Activated CD4-positive, alpha-beta T cell treated with anti-CD3 and anti-CD28 coated beads for 24 hours (primary cell): Measurements from ENCODE around the gene MSI1.
"Not testable (repeated sequence)": the region's sequence is repeated elsewhere in the genome, so short reads cannot be mapped to it uniquely, and the experiment has no call there.

Experiments
- DNase-seq, 2 donors: peaks; one replicate each; pipeline ENCODE4 v3.0.0-alpha.2; 2020; ENCODE audit warnings: low read depth in 2 of 2

MSI1 gene

DNA sequence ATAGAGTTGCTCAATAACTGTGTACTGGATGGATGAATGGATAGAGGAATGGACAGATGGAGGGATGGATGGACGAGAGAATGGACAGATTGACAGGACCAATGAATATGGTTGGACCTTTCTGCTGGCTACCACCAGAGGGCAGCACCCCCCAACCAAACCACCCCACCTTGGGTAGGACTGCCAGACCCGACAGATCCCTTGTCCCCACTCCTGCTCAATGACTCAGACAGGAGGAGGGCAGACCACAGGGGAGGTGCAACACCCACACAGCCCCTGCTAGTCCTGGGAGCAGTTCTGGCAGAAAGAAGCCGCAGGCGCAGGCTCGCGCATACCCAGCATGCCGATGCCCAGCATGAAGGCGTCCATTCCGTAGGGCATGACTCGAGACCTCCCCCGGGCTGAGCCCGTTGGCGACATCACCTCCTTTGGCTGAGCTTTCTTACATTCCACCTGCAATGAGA, 12.4 kb downstream of the MSI1 start:
- DNase-seq, result peak; percentile 61 to 73

DNA sequence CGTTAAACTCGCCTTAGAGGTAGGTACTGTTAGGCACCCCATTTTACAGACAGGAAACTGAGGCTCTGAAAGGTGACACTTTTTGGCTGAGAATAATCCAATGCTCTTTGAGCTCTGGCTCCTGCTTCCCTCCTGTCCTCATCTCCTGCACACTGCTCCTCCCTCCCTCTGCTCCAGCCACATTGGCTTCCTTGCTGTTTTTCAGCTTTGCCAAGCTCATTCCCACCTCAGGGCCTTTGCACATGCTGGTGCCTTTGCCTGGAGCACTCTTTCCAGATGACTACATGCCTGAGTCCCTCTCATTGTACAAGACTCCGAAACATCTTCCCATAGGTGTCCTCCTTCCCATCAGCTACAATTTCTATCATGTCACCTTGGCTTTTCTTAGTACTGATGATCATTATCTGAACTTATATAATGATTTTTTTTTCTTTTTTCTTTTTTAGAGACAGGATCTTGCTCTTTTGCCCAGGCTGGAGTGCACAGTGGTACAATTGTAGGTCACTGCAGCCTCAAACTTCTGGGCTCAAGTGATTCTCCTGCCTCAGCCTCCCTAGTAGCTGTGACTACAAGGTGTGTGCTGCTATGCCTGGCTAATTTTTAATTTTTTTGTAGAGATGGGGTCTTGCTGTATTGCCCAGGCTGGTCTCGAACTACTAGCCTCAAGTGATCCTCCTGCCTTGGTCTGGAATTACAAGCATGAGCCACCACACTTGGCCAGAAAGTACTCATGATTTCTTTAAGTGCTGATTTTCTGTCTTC, 15.2 kb downstream of the MSI1 start:
- no peak for DNase-seq

DNA sequence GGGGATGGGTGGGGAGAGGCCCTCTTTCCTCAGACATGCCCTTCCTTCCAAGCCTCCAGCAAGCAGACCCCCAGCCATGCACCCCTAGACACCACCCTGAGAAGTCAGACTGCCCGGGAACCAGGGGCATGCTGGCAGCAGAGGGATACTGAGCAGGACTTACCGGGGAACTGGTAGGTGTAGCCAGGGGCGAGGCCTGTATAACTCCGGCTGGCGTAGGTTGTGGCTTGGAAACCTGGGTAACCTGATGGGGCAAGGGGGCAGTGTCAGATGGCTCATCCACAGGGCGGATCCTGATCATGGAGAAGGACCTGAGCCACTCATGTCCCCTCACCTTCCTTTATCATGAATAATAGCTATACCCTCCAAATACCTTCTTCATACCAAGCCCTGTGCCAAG, 15.8 kb downstream of the MSI1 start:
- DNase-seq, result no peak

DNA sequence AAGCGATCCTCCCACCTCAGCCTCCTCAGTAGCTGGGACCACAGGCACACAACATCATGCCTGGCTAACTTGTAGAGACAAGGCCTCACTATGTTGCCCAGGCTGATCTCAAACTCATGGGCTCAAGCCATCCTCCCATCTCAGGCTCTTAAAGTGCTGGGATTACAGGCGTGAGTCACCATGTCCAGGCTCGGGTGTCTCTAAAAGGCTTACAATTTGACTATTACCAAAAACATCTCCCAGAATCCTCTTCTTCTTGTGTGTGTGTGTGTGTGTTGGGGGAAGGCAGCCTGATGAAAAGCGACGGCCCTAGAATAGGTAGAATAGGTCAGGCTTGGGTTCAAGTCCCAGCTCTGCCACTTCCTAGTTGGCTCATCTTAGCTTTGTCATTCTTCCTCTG, 16.8 kb downstream of the MSI1 start:
- no peak for DNase-seq

DNA sequence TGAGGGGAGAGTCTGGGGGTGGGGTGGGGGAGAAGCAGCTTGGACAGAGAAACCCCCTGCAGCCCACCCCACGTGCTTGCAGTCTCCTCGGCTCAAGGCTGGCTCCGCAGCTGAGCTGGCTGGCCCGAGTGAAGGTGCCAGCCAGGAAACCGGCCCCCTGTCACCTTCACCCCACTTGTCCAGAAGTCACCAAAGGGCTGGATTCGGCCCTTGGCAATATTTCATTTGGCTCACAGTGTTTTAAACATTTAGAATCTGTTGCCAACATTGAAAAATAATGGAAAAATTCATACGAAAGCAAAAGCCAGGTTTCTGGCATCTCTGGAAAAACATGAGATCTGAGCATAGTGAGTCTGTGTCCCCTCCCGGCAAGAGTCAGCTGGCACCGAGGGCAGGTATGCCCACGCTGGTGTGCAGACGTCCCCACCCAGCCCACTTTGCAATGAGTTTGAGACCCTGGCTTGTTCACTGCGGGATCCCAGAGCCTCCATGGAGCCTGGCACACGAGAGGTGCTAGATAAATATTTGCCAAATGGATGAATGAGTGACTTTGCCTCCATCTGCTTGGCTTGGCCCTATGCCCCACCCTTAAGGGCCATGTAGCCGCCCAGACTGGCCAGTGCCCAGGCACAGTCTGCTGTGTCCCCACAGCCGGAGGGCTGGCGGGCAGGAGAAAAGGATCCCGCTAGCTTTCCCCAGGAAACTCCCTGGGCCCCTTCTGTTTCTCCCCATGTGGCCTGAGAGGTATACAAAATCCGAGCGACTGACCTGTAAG, 18.2 kb downstream of the MSI1 start:
- no peak for DNase-seq

DNA sequence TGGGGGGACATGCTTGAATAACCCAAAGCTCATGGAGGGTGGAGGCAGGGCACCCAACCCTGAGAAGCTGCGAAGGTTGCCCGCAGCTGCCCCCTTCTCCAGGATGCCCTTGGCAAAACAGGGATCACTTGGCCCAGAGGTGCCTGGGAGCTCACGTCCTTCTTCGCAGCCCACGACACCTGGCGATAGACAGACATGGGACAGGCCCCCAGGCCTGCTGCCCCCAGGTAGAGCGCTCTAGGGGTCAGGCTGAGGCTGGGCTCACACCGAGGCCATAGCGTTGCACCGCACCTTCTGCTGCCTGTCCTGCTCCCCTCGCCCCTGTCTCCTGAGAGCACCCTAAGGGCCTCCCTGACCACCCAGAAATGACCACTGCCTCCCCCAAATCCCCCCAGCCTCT, 21.2 kb downstream of the MSI1 start:
- no peak for DNase-seq

DNA sequence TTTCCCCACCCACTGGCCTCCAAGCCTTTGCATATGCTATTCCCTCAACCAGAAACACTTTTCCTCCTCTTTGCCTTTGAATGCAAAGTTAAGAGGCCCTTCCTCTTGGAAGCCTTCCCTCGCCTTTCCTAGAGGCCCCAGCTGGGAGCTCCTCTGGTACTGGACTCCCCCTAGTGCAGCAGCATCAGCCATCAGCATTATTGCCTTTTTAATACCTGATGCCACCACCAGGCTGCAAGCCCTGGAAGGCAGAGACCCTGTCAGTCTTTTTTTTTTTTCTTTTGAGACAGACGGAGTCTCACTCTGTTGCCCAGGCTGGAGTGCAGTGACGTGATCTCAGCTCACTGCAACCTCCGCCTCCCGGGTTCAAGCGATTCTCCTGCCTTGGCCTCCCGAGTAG, 22.3 kb downstream of the MSI1 start:
- no peak for DNase-seq

DNA sequence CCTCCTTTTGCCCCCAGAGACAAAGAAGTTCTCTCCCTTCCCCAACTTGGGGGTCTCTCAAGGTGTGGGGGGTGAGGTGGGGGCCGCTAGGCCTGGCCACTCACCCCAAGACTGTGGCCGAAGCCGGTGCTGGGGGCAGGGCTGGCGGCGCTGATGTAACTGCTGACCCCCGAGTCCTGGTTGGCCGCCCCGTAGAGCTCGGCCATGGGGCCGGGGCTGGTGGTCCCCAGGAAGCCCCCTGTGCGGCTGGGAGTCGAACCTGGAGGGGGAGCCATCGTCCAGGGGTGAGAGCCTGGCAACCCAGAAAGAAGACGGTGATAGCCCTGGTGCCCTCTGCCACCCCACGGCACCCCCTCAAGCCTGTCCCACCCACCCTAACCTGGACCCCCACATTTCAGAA, 22.9 kb downstream of the MSI1 start:
- no peak for DNase-seq

DNA sequence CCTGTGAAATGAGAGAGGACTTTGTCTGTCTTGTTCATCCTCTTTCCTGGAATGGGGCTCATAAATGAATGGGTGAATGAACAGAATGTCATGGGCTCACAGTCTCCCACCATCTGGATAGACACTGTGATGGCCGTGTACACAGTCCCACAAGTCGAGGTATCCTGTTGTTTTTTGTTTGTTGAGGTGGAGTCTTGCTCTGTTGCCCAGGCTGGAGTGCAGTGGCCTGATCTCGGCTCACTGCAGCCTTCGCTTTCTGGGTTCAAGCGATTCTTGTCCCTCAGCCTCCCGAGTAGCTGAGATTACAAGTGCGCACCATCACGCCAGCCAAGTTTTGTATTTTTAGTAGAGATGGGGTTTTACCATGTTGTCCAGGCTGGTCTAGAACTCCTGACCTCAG, 25.3 kb downstream of the MSI1 start:
- DNase-seq, result no peak

DNA sequence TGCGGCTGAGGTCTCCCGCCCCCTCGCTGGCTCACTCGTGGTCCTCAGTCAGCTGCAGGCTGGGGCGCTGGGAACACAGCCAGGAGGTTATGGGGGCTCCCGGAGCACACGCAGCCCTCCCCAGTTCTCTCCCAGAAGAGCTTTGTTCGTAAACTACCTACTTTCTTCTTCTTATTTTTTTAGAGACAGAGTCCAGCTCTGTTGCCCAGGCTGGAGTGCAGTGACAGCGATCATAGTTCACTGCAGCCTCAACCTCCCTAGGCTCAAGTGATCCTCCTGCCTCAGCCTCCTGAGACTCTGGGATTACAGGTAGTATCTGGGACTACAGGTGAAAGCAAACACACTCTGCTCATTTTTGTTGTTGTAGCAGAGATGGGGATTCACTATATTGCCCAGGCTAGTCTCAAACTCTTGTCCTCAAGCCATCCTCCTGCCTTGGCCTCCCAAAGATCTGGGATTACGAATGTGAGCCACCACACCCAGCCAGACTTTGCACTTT, 25.9 kb downstream of the MSI1 start:
- DNase-seq, result no peak

DNA sequence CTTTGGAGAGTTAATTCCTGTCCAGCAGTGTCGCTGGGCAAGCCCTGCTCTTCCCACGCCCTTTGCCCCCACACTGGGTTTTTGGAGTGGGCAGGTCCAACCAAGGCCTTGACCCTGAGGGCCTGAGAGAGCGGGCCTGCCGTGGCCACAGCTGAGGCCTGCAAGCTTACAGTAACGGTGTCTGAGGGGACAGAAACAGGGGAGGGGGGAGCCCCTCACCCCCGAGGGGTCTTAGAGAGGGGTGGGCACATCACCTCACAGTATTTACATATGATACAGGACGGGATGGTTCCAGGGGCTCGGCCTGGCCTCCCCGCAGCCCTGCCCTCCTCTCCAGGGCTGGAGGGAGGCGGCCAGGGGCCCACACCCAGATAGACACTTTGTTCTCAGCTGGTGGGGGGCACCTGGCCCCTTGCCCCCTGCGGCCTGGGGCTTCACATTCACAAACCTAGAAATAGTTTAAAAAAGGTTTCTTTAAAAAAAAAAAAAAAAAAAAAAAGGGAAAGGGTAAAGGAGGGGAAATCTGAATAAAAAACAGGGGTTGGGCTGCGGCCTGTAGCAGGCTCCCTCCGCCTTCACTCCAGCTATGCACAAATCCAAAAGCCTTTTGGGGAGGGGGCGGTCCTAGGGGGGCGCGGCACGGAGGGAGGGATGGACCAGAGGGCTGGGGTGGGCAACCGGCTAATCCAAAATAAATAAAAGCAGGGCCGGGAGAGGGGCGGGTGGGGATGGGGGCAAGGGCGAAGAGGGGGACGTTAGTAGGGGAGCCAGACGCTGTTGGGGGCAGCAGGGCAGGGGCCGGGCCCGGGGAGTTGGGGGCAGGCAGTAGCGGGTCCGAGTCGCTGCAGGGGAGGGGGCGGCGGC, 26.6 kb downstream of the MSI1 start:
- no peak for DNase-seq

DNA sequence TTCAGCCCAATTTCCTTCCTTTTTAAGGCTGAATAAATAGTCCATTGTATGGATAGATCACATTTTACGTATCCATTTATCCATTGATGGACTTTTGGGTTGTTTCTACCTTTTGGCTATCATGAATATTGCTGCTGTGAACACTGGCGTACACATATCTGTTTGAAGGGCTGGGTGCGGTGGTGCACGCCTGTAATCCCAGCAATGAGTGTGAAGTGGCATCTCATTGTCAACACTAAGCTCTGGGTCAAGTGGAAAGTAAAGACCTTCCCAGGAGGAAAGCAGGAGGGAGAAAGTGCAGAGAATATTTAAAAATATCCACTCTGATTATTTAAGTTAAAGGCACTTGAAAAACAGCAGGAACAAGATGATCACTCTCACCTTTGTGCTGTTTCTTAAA, 29.7 kb downstream of the MSI1 start:
- no peak for DNase-seq

DNA sequence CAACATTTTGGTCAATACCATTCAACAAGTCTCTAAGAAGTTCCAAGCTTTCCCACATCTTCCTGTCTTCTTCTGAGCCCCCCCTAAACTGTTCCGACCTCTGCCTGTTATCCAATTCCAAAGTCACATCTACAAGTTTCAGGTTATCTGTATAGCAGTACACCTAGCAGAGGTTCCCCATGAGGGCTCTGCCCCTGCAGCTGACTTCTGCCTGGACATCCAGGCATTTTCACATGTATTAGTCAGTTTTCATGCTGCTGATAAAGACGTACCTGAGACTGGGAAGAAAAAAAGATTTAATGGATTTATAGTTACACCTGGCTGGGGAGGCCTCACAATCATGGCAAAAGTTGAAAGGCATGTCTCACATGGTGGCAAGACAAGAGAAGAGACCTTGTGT, 31.2 kb downstream of the MSI1 start:
- DNase-seq, result no peak

DNA sequence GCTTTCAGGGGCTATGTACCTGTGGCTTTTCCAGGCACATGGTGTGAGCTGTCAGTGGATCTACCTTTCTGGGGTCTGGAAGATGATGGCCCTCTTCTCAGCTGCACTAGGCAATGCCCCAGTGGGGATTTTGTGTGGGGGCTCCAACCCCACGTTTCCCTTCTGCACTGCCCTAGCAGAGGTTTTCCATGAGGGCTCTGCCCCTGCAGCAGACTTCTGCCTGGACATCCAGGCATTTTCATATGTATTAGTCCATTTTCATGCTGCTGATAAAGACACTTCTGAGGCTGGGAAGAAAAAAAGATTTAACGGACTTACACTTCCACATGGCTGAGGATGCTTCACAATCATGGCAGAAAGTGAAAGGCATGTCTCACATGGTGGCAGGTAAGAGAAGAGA, 32.6 kb downstream of the MSI1 start:
- not testable (repeated sequence) for DNase-seq

DNA sequence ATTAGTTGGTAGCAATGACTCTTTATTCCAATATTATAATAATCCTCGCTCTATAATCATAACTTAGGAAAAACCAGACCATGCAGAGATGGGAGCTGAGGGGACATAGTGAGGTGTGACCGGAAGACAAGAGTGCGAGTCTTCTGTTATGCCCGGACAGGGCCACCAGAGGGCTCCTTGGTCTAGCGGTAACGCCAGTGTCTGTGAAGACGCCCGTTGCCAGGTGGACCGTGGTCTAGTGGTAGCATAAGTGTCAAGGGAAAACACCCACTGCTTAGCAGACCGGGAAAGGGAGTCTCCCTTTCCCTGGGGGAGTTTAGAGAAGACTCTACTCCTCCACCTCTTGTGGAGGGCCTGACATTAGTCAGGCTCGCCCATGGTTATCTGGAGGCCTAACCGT, 33.5 kb downstream of the MSI1 start:
- DNase-seq, result peak in 1 of 2 donors; percentile 33

DNA sequence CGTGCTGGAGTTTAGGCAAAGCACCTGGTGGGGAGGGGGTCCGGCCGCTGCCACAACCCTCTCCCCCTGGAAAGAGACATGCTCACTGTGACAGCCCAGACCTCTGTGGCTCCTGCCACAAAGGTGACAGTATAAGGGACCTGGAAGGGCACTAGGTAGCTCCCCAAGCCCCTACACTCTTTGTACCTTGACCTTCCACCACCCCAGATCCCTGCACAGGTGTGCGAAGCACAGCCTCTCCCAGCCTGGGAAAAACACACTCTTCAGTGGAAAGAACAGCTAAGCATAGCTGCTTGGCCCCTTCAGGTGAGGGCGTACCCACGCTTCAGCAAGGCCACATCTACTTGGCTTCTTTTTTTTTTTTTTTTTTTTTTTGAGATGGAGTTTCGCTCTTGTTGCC, 36.4 kb downstream of the MSI1 start:
- no peak for DNase-seq

DNA sequence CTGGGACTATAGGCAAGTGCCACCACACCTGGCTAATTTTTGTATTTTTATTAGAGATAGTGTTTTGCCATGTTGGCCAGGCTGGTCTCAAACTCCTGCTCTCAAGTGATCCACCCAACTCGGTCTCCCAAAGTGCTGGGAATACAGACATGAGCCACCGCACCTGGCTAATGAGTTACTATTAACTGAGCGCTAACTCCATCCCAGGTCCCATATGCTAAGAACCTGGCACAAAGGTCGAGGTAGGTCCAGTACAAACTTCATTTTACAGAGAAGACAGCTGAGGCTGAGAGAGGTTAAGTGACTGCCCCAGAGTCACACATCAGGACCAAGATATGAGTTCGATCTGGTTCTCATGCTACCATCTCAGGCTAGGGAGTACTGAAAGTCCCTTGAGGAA, 36.9 kb downstream of the MSI1 start:
- DNase-seq, result no peak

DNA sequence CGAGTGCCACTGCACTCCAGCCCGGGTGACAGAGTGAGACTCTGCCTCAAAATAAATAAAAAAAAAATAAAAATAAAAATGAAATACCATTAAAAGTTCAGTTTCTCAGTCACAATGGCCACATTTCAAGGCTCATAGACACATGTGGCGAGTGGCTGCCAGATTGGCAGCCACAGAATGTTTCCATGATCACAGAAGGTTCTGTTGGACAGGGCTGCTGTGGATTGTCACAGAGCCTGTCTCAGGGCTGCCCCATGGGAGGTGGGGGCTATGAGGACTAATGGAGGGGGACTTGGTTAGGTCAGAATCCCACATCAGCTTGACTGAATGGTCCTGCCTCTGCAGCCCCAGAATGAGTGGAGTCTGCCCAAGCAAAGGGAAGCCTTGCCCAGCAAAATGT, 37.6 kb downstream of the MSI1 start:
- DNase-seq, result no peak

DNA sequence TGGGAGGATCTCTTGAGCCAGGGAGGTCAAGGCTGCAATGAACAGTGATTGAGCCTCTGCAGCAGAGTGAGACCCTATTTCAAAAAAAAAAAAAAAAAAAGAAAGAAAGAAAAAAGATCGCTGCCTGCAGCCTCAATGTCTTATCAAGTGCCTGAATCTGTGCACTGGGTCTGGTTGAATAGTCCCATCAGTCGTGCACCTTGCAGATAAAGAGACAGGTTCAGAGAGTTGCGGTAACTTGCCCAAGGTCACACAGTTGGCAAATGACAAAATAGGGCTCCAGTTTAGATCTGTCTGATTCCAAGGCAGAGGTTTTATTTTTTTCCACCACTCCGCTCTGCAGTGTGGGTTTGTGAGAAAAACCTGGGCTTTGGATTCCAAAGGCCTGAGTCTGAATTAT, 40.7 kb downstream of the MSI1 start:
- DNase-seq, result no peak

DNA sequence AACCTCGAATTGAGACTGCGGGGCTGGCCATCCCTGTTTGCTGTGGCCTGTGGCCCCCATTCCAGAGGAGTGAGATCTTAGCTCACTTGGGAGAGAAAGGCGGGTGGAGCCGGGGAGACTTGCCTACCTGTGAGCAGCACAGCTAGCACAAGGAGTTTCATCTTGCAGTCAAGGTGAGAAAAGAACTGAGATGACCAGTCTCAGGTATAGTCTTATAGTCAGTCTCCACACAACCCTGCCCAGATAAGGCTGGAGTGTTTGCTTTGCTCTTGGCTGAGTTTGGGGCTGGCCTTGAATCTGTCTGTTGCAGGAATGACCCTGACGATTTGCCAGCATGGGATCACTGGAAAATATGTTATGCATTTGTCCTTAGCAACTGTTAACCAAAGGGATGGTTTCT, 41.4 kb downstream of the MSI1 start, which contains the start of gene PLA2G1B:
Gene PLA2G1B, minus strand, starts transcription at position 187 of the 400 bp plus-strand sequence. Its CDS starts 26 bp downstream, at position 161.
- no peak for DNase-seq

DNA sequence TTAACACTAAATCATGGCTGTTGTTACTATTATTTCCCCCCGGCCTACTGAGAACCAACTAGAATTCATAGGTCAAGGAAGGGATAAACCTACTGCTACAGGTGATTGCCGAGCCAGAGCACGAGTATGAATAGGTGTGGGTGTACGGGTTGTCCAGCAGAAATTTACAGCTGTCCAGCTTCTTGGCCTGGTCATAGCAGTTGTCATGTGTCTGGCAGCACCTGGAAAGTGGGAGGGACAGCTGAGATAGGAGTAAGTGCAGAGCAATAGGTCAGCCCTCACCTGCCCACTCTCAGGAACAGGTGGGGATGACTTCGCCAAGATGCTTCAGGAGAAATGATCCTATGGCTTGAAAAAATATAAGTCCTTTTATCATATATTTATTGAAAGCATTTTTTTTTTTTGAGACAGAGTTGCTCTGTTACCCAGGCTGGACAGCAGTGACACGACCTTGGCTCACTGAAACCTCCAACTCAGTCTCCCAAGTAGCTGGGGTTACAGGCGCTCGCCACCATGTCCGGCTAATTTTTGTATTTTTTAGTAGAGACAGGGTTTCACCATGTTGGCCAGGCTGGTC, 44.0 kb downstream of the MSI1 start:
- DNase-seq, result no peak

DNA sequence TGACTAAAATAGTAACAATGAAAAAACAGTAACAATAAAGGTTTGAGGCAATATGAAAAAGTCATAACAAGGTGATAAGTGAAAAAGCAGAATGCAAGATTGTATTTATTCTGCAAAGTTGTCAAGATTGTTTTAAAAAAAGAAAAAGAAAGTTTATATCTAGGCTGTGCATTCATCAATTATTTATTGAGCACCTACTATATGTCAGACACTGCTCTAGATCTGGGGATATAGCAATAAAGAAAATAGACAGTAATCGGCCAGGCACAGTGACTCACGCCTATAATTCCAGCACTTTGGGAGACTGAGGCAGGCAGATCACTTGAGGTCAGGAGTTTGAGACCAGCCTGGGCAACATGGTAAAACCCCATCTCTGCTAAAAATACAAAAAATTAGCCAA, 45.2 kb downstream of the MSI1 start:
- DNase-seq, result no peak
